ENCODE measurements around the gene LAMA3.

Gene LAMA3

DNA sequence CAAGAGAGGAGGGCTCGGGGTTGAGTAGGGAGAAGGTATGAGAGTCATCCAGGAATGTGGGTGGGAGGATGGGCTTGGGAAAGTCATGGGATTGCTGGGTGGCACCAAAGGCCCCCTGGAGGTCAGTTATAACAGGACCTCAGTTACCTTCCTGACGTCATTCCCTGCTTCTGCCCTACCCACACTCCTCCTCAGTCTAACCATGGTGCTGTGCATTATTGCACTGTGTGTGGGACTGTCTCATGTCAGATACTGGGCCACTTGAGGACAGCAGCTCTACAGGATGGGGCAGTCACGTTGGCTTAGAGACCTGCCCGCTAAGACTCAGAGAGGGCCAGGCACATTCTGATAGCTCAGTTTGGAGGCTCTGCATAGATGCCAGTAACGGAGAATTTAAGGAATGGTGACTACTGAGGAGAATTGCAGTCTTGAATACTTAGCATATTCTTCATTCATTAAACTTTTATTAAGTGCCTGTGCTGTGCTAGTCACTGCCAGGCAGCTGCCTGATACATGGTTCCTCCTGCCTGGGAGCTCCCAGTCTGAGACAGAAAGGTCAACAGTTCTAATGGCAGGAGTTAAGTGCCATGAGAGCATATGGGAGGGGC, 90.5 kb downstream of the LAMA3 start:
- Histone ChIP-seq H3K27ac (ENCODE audit: low read depth, low read length) (no peak overlapping the region), H3K4me3 (ENCODE audit: low read depth, low read length) (no peak overlapping the region), H3K36me3 (ENCODE audit: control insufficient read depth, insufficient read depth, low read length) (no peaks in the 10 kb centered on the region), H3K4me1 (ENCODE audit: control insufficient read depth, insufficient read depth, low read length) (no peaks in the 10 kb centered on the region), H3K9ac (ENCODE audit: low read depth, low read length) (no peak overlapping the region), H3K9me3 (ENCODE audit: control insufficient read depth, insufficient read depth, low read length) (no peaks in the 10 kb centered on the region), H3K27me3 (ENCODE audit: control insufficient read depth, insufficient read depth, low read length) (no peaks in the 10 kb centered on the region)

DNA sequence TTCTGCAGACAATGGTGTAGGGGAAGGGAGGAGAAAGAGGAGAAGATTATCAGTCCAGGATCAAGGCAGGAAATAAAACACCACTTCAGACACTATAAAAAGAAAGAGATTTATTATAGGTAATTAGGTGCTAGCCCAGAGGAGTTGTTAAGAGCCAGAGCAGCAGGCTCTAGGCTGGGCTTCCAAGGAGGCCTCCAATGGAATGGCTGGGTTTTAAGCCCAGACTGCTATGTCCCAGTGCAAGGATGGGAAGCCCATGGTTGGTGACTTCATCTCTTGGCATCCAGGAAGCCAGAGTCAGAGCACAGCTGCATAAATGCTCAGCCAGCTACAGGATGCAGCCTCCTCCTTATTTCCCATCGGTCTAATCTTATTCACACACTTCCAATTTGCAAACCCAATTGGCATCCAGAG, 95.6 kb downstream of the LAMA3 start:
- H3K4me1 ChIP-seq (ENCODE audit: control insufficient read depth, insufficient read depth, low read length): peaks cover 16% of the 10 kb centered on the region
- no peaks in the 10 kb centered on the region for H3K9me3 ChIP-seq (ENCODE audit: control insufficient read depth, insufficient read depth, low read length)
- no peak overlapping the region for H3K27ac ChIP-seq (ENCODE audit: low read depth, low read length)
- no peak overlapping the region for H3K9ac ChIP-seq (ENCODE audit: low read depth, low read length)
- H3K36me3 ChIP-seq (ENCODE audit: control insufficient read depth, insufficient read depth, low read length): no peaks in the 10 kb centered on the region
- H3K4me3 ChIP-seq (ENCODE audit: low read depth, low read length): no peak overlapping the region
- no peaks in the 10 kb centered on the region for H3K27me3 ChIP-seq (ENCODE audit: control insufficient read depth, insufficient read depth, low read length)

DNA sequence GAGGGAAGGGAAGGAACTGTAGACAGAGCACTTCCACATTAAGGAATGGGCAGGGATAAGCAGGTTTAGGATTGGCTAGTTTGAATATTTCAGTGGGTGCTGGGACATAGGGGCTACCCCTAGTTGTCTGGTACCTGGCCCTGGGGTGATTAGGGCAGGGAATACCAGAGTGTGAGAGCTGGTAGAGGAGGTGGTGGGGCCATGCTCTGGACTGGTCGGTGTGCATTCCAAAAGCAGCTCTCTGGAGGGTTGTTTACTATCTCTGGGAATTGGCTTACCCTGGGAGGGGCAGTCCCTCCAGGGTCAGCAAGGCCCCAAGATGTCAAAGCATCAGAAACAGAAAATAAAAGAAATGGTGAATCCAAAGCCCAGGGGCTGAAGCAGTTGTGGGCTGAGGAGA, 103.8 kb downstream of the LAMA3 start:
- Histone ChIP-seq H3K9me3 (ENCODE audit: control insufficient read depth, insufficient read depth, low read length) (no peaks in the 10 kb centered on the region), H3K27me3 (ENCODE audit: control insufficient read depth, insufficient read depth, low read length) (no peaks in the 10 kb centered on the region), H3K9ac (ENCODE audit: low read depth, low read length) (no peak overlapping the region), H3K4me3 (ENCODE audit: low read depth, low read length) (no peak overlapping the region), H3K27ac (ENCODE audit: low read depth, low read length) (no peak overlapping the region), H3K4me1 (ENCODE audit: control insufficient read depth, insufficient read depth, low read length) (no peaks in the 10 kb centered on the region), H3K36me3 (ENCODE audit: control insufficient read depth, insufficient read depth, low read length) (no peaks in the 10 kb centered on the region)

DNA sequence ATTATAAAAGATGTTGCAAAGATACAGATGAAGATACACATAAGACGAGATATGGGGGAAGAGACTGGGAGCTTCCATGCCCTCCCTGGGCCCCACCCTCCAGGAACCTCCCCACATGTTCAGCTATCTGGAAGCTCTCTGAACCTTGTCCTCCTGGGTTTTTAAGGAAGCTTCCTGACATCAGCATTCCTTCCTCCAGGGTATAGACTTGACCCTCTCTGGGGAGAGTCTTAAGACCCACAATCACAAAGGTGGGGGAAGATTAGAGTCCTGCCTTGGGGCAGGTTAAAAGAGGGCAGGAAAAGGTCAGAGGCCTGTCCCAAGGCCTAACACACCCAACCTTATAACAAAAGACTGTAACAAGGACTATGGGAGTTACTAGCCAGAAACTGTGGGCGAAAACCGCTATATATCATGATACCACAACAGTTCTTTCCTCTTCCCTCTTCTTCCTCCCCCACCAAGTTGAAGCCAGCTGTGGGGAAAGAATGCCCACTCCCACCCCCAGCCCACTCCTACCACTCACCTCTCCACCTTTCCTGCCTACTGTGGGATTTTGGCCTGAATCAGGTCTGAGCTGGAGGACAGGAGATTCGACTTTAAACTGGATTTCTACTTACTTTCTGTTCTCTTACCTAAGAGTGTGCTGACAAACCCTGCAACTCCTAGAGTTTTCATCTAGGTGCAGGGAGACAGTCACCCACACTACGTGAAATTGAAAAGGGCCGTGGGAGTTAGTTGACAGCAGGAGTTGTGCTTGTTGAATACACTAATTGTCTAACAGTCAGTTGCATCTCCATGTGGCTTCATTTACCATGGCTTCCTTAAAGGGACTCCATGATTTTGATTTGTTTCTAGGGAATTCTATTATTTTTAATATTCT, 105.0 kb downstream of the LAMA3 start:
- no peaks in the 10 kb centered on the region for H3K9me3 ChIP-seq (ENCODE audit: control insufficient read depth, insufficient read depth, low read length)
- no peak overlapping the region for H3K27ac ChIP-seq (ENCODE audit: low read depth, low read length)
- H3K4me1 ChIP-seq (ENCODE audit: control insufficient read depth, insufficient read depth, low read length): no peaks in the 10 kb centered on the region
- no peaks in the 10 kb centered on the region for H3K27me3 ChIP-seq (ENCODE audit: control insufficient read depth, insufficient read depth, low read length)
- H3K36me3 ChIP-seq (ENCODE audit: control insufficient read depth, insufficient read depth, low read length): no peaks in the 10 kb centered on the region
- H3K4me3 ChIP-seq (ENCODE audit: low read depth, low read length): no peak overlapping the region
- H3K9ac ChIP-seq (ENCODE audit: low read depth, low read length): no peak overlapping the region

DNA sequence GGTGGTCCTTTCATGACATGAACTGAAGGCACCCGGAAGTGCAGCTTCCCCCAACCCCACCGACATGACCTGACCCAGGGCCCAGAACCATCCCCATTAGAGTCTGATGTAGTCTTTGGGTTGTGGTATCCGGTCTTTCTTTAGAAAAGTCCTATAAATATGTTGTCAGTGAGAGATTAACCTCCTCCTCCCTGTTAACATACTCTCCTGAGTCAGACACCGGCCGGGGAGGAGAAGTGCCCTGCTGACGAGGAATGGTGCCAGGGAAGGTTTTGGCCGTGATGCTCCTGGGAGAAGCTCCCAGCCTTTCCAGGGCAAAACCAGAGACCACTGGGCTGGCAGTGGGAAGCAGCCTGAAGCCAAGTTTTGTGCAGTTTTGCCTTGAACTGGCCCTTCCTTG, 109.0 kb downstream of the LAMA3 start:
- Histone ChIP-seq H3K4me3 (ENCODE audit: low read depth, low read length) (no peak overlapping the region), H3K4me1 (ENCODE audit: control insufficient read depth, insufficient read depth, low read length) (no peaks in the 10 kb centered on the region), H3K27ac (ENCODE audit: low read depth, low read length) (no peak overlapping the region), H3K27me3 (ENCODE audit: control insufficient read depth, insufficient read depth, low read length) (no peaks in the 10 kb centered on the region), H3K9ac (ENCODE audit: low read depth, low read length) (no peak overlapping the region), H3K36me3 (ENCODE audit: control insufficient read depth, insufficient read depth, low read length) (no peaks in the 10 kb centered on the region), H3K9me3 (ENCODE audit: control insufficient read depth, insufficient read depth, low read length) (no peaks in the 10 kb centered on the region)

DNA sequence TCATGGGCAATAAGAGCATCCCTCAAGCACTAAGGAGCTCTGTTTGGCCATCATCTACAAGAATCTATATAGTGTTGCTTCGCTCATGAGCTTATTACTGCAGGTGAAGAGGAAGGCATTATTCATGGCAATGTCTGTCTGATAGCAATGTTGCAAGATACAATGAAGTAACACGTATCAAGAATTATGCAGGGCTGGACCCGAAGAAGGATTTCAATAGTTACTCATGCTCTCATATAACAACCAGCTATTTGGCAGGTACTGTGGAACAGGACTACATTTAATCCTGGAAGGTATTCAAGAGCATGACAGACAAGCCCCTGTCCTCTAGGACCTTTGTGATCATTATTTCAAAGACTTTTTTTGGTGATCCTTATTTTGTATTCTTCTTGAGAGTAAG, 109.6 kb downstream of the LAMA3 start:
- H3K9ac ChIP-seq (ENCODE audit: low read depth, low read length): no peak overlapping the region
- H3K27ac ChIP-seq (ENCODE audit: low read depth, low read length): no peak overlapping the region
- no peaks in the 10 kb centered on the region for H3K4me1 ChIP-seq (ENCODE audit: control insufficient read depth, insufficient read depth, low read length)
- no peak overlapping the region for H3K4me3 ChIP-seq (ENCODE audit: low read depth, low read length)
- H3K36me3 ChIP-seq (ENCODE audit: control insufficient read depth, insufficient read depth, low read length): no peaks in the 10 kb centered on the region
- H3K27me3 ChIP-seq (ENCODE audit: control insufficient read depth, insufficient read depth, low read length): no peaks in the 10 kb centered on the region
- H3K9me3 ChIP-seq (ENCODE audit: control insufficient read depth, insufficient read depth, low read length): no peaks in the 10 kb centered on the region

DNA sequence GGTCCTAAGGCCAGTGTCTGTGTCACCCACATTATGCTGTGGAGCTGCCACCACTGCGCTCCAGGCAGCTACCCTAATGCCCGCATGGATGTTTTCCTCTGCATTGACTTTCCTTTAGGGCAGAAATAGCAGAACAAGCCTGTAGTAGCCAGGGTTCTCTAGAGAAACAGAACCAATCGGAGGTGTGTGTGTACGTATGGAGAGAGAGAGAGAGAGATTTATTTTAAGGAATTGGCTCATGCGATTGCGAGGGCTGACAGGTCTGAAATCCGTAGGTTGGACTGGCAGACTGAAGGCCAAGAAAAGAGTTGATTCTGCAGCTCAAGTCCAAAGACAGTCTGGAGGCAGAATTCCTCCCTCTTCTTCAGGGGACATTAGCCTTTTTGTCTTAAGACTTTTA, 110.3 kb downstream of the LAMA3 start:
- H3K4me3 ChIP-seq (ENCODE audit: low read depth, low read length): no peak overlapping the region

DNA sequence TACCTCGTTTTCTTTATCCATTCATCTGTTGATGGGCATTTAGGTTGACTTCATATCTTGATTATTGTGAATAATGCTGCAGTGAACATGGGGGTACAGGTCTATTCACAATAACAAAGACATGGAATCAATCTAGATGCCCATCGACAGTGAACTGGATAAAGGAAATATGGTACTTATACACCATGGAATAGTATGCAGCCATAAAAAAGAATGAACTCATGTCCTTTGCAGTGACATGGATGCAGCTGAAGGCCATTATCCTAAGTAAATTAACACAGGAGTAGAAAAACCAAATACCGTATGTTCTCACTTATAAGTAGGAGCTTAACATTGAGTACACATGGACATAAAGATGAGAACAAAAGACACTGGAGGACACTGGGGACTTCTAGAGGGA, 111.6 kb downstream of the LAMA3 start:
- no peak overlapping the region for H3K27ac ChIP-seq (ENCODE audit: low read depth, low read length)
- H3K27me3 ChIP-seq (ENCODE audit: control insufficient read depth, insufficient read depth, low read length): no peaks in the 10 kb centered on the region
- H3K9ac ChIP-seq (ENCODE audit: low read depth, low read length): no peak overlapping the region
- no peaks in the 10 kb centered on the region for H3K9me3 ChIP-seq (ENCODE audit: control insufficient read depth, insufficient read depth, low read length)
- no peak overlapping the region for H3K4me3 ChIP-seq (ENCODE audit: low read depth, low read length)
- no peaks in the 10 kb centered on the region for H3K36me3 ChIP-seq (ENCODE audit: control insufficient read depth, insufficient read depth, low read length)
- H3K4me1 ChIP-seq (ENCODE audit: control insufficient read depth, insufficient read depth, low read length): no peaks in the 10 kb centered on the region

More for the DNA sequence above, 110.3 kb downstream of the LAMA3 start:
- Histone ChIP-seq H3K4me1 (ENCODE audit: control insufficient read depth, insufficient read depth, low read length) (no peaks in the 10 kb centered on the region), H3K9me3 (ENCODE audit: control insufficient read depth, insufficient read depth, low read length) (no peaks in the 10 kb centered on the region), H3K27me3 (ENCODE audit: control insufficient read depth, insufficient read depth, low read length) (no peaks in the 10 kb centered on the region), H3K36me3 (ENCODE audit: control insufficient read depth, insufficient read depth, low read length) (no peaks in the 10 kb centered on the region), H3K9ac (ENCODE audit: low read depth, low read length) (no peak overlapping the region), H3K27ac (ENCODE audit: low read depth, low read length) (no peak overlapping the region)

DNA sequence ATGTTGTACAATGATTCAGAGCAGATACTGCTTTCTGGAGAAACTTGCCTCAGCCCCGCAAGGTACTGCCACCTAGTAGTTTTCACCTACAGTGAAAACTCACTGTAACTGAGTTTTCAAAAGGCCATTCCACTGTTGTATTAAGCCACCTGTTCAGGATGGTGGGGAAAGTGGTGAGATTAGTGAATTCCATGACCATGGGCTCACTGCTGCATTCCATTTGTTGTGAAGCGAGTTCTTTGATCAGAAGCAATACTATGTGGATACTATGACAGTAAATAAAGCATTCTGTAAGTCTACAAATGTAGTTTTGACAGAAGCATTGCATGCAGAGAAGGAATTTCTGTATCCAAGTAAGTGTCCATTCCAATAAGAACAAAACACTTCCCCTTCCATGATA, 113.6 kb downstream of the LAMA3 start:
- Histone ChIP-seq H3K4me1 (ENCODE audit: control insufficient read depth, insufficient read depth, low read length) (no peaks in the 10 kb centered on the region), H3K9me3 (ENCODE audit: control insufficient read depth, insufficient read depth, low read length) (no peaks in the 10 kb centered on the region), H3K9ac (ENCODE audit: low read depth, low read length) (no peak overlapping the region), H3K36me3 (ENCODE audit: control insufficient read depth, insufficient read depth, low read length) (no peaks in the 10 kb centered on the region), H3K27ac (ENCODE audit: low read depth, low read length) (no peak overlapping the region), H3K27me3 (ENCODE audit: control insufficient read depth, insufficient read depth, low read length) (no peaks in the 10 kb centered on the region), H3K4me3 (ENCODE audit: low read depth, low read length) (no peak overlapping the region)

DNA sequence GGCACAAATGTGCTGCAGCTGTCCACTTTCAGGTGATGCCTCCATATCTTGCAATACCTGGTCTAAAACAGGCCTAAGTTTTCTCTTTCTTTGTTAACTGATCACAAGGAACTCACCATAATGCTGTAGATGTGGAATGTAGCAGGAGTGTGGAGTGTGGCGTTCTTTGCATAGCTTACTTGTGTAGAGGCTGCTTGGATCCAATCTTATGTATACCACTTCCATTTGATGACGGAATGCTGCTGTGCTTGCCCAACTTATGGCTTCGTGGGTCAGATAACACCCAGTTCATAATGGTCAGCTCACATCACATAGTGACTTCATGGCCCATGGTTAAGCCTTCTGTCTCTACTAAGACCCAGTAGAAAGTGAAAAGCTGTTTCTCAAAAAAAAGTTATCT, 114.5 kb downstream of the LAMA3 start:
- Histone ChIP-seq H3K36me3 (ENCODE audit: control insufficient read depth, insufficient read depth, low read length) (no peaks in the 10 kb centered on the region), H3K27me3 (ENCODE audit: control insufficient read depth, insufficient read depth, low read length) (no peaks in the 10 kb centered on the region), H3K4me3 (ENCODE audit: low read depth, low read length) (no peak overlapping the region), H3K9ac (ENCODE audit: low read depth, low read length) (no peak overlapping the region), H3K9me3 (ENCODE audit: control insufficient read depth, insufficient read depth, low read length) (no peaks in the 10 kb centered on the region), H3K27ac (ENCODE audit: low read depth, low read length) (no peak overlapping the region), H3K4me1 (ENCODE audit: control insufficient read depth, insufficient read depth, low read length) (no peaks in the 10 kb centered on the region)

DNA sequence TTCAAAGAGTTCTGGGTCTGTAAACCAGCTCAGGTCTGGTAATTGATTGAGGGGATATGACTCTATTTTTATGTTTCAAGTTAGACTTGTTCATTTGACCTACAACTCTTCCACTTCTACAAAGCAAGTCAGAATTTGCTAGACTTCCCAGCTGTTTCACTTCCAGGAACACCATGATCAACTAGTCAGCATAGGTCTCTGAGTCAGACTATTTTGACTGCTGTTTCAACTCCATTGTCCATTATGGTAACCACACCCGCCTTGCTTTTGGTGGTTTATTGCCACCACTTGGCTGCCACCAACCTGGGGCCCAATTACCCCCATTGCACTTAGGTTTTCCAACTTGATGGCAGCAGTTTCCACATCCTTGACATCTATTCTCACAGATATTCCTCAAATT, 116.6 kb downstream of the LAMA3 start:
- Histone ChIP-seq H3K27me3 (ENCODE audit: control insufficient read depth, insufficient read depth, low read length) (no peaks in the 10 kb centered on the region), H3K27ac (ENCODE audit: low read depth, low read length) (no peak overlapping the region), H3K4me1 (ENCODE audit: control insufficient read depth, insufficient read depth, low read length) (0 out of 2 replicates have a peak, but pooled peaks cover 2% of the 10 kb centered on the region), H3K36me3 (ENCODE audit: control insufficient read depth, insufficient read depth, low read length) (no peaks in the 10 kb centered on the region), H3K4me3 (ENCODE audit: low read depth, low read length) (no peak overlapping the region), H3K9ac (ENCODE audit: low read depth, low read length) (no peak overlapping the region), H3K9me3 (ENCODE audit: control insufficient read depth, insufficient read depth, low read length) (no peaks in the 10 kb centered on the region)

All from HUES48 (cell line).